Activated T-cell treated with anti-CD3 and anti-CD28 coated beads, Interleukin-2, amount 50 U/mL, for 48 hours (primary cell): ENCODE measurements around the gene CREB3L4.

Experiments used
- DNase-seq, 2 experiments: peaks; one replicate each; pipeline ENCODE4 v3.0.0-alpha.2; 2020

Gene CREB3L4

DNA sequence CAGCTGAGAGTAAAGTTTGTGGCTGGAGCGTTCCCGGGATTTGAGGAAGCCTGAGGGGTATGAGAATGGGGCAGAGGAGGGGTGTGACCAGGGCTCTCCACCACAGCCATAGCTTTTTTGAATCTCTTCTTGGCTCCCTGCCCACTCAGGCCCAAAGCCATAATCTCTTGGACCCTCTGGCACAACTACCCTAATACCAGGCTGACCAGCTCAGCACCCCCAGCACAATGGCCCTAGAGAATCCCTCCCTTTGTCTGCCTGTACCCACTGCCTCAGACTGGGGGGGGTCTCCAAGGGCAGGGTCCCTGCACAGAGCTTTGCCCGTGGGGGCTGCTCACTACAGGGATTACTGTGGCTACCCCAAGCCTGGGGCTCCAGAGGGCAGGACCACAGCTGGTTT lies 28.7 kb upstream of the CREB3L4 start:
- no peak for DNase-seq

- no peak for DNase-seq
Measured at GRCh38 chr1:153939476-153939875, 28.2 kb upstream of the CREB3L4 start.

GRCh38 chr1:153940756-153941155 lies 26.9 kb upstream of the CREB3L4 start:
- no peak for DNase-seq

GRCh38 chr1:153941826-153942725 lies 25.6 kb upstream of the CREB3L4 start:
- DNase-seq: no peak

GRCh38 chr1:153942766-153943549 lies 24.7 kb upstream of the CREB3L4 start:
- DNase-seq: no peak

GRCh38 chr1:153944005-153944826 lies 23.5 kb upstream of the CREB3L4 start:
- DNase-seq: no peak

- DNase-seq: no peak
Measured at GRCh38 chr1:153944827-153945117, 22.9 kb upstream of the CREB3L4 start.

- DNase-seq: peak; percentile 83
Measured at GRCh38 chr1:153945131-153945794, 22.4 kb upstream of the CREB3L4 start.

DNA sequence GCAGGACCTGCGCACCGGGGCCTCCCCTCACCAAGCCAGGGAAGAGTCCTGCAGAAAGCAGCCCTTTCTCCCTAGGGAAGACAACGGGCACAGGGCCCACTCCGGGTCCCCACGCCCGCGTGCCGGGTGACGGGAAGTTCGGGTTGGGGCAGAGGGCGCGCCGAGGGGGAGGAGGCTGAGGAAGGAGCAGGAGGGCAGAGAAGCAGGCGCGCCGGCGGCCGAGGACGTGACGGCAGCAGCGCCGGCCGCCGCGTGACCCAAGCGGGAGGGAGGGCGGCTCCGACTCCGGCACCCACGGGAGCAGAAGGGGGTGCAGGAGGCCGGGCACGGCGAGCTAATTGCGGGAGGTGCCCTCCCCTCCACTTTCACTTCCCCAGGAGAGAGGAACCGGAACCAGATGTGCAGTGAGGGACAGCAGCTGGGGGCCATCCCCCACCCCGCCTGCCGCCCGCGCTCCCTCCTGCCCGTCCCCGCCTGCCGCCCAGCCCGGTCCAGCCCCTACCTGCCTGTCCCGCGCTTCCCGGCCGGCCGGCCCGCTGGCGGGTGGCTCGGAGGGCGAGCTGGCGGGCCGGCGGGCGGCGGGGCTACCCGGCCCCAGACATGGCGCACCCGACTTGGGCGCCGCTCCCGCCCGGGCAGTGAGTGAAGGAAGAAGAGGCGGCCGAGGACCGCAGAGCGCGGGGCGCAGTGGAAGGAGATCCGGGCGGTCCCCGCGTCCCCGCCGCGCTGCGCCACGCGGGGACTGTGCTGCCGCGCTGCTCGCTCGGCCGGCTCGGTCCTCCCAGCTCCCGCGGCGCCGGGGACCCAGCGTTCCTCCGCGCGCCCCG lies 21.7 kb upstream of the CREB3L4 start:
- peak; percentile 79 to 82 for DNase-seq

- peak; percentile 82 to 86 for DNase-seq
Measured at GRCh38 chr1:153946622-153947241, 21.0 kb upstream of the CREB3L4 start, which contains the start of gene DENND4B. DENND4B (minus strand) TSS chr1:153946718; CDS start chr1:153944374, 2,344 bp downstream.

DNA sequence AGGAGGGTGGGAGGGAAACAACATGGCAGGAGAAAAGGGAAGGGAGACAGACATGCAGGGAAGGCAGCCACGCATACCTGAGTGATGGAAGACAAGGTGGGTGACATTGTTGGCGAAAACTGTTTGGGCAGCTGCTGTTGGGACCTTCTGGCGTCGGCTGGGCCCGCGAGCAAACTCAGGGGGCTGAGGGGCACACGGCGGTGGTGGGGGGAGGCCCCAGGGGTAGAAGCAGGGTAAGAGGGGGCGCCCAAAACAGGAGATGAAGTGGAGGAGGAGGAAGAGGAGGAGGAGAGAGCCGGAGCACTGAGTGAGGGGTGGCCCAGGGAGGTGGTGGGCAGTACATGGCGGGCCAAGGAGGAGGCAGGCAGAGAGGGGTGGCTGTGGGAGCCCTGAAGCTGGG lies 16.5 kb upstream of the CREB3L4 start:
- DNase-seq: no peak

GRCh38 chr1:153951801-153952200 lies 15.9 kb upstream of the CREB3L4 start:
- no peak for DNase-seq

- no peak for DNase-seq
Measured at GRCh38 chr1:153953859-153954365, 13.8 kb upstream of the CREB3L4 start.

DNA sequence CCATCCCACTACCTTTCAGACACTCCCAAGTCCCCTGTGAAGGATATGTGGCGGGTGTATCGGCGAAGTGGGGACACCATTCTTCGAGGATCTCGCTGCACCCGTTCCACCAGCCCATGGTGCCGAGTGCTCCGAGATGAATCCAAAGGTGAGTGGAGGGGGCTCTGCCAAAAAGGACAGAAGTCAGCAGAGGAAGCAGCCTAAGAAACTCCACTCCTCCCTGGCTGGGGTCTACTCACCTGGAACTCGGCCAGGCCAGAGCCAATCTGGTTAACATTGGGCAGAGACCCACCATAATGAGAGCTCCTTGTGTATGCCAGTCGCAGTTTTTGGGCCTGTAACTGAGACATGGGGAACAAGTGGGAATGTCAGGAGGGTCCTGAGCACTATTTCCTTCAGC lies 12.9 kb upstream of the CREB3L4 start:
- DNase-seq: no peak

DNA sequence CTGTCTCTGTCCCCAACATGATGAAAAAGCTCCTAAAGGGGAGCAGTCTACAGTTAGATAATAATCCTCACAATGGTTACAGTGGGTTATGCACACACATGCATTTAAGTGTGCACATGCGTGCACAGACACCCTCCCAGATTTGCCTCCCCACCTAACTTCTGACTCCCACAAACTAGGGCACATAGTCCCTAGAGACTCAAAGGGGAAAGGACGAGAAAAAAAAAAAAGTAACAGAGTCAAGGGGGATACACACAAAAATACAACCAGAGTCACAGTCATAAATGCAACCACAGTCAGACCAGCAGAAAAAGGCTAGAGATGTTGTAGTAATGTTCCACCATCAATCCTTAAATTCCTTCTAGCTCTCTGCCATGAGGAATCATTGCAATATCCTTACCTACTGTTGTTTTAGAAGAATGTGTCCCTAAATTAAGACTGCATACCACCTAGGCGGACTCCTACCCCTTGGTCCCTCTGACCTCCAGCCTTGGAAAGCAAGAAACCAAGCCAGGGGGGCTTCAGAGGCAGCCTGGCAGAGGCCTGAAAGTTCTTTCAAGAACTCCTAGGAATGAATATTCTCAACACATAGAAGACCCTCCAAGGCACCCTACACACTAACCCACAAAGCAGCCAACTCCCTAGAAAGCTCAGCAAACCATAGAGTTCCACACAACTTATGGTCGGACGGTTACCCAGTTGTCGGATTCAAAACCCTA lies 10.5 kb upstream of the CREB3L4 start:
- no peak for DNase-seq

DNA sequence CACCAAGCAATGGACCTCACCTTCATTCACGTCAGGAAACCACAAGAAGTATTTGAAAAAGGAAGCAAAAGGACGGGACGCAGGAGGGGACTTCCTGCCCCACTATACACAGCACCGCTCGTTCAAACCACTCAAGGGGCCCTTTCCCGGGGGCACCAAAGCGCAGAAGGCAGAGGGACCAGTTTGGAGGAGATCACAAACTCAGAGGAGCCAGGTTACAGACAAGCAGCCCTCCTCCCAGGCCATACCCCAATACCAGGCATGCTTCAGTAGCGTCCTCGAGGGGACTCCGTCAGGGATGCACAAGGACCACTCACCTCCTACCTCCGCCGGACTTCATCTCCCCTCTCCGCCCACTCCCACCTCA lies 10.0 kb upstream of the CREB3L4 start:
- peak in 1 of 2 experiments; percentile 67 for DNase-seq

DNA sequence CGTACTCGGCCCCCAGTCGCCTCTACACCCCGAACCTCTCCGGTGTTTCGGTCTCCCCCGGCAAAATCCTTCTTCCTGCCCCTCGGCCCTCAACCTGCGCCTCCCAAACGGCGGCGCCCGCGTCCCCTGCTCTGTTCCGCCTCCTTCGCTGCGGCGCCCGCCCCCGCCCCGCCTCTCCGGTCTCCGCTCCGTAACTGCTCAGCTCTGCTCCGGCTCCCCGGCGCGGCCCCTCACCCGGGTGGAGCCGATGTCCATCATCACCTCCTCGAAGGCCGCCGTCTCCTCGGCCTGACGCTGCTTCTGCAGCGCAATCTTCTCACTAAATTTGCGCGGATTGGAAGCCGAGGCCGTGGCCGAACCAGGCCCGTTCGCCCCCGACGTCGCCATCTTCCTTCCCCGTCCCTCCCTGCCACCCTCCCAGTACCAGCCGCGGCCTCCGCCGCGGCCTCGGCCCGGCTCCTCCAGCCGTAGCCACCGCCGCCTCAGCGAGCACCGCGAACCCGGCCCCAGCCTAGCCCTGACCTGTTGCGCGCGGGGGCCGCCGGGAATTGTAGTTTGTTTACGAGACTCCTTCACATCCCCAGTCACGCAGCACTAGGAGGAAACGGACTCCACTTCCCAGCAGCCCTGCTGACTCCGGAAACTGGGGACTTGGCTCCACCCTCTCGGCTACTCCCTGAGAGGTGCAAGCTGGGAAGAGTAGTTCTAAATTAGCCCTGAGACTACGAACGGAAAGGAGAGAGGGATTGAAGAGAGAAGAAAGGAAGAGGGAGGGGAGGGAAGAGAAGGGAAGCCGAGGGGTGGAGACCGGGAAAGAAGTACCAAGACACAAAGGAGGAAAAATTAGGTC lies 9.4 kb upstream of the CREB3L4 start, which contains the start of gene CRTC2:
TSS of gene CRTC2 (minus strand) at position 502 of the 850 bp plus-strand sequence. CDS start at position 387, 115 bp downstream.
- DNase-seq: peak; percentile 97 to 98

DNA sequence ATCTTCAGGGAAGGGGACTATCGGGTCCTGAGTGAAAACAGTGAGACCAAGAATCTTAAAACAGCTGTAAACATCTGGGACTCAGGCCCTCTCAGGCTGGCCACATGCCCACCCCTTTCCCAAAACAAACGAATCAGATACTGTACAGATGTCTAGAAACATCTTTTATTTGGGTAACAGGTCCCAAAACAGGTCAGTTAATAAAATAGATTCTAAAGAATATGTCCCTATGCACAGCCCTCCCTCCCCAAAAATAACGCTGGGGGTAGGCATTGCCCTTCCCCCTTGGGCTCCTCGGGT lies 8.8 kb upstream of the CREB3L4 start:
- no peak for DNase-seq

DNA sequence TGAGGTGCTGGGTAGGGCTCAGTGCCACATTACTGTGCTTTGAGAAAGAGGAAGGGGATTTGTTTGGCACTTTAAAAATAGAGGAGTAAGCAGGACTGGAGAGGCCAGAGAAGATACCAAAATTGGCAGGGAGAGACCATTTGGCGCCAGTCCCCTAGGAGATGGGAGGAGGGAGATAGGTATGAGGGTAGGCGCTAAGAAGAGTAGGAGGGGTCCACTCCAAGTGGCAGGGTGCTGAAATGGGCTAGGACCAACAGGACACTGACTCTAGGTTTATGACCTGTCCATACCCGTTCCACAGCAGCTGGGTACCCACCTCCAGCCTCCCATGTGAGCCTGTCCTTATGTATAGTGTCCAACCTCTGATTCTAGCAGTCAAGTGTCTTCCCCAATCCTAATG lies 8.2 kb upstream of the CREB3L4 start:
- no peak for DNase-seq
